A549 treated with Hydrocortisone at 1 μM for 4 hours (cell line): Measurements from ENCODE around the gene NRBF2. TPM values are rescaled to one million over a fixed set of nuclear protein-coding genes. Genes with fewer than 3 reads are reported as not detected.

Experiments used
- total RNA-seq: library from RNA; stranded (reverse); fragments of 200-300 nt; extraction: Qiagen RNA extraction; gene quantifications from 5 replicates; pipeline ENCODE4 v1.2.3, GENCODE V29; 2022

The NRBF2 gene
- 19.1 to 23.6 TPM (median 20.6 TPM) in 5 replicates for total RNA-seq

DNA sequence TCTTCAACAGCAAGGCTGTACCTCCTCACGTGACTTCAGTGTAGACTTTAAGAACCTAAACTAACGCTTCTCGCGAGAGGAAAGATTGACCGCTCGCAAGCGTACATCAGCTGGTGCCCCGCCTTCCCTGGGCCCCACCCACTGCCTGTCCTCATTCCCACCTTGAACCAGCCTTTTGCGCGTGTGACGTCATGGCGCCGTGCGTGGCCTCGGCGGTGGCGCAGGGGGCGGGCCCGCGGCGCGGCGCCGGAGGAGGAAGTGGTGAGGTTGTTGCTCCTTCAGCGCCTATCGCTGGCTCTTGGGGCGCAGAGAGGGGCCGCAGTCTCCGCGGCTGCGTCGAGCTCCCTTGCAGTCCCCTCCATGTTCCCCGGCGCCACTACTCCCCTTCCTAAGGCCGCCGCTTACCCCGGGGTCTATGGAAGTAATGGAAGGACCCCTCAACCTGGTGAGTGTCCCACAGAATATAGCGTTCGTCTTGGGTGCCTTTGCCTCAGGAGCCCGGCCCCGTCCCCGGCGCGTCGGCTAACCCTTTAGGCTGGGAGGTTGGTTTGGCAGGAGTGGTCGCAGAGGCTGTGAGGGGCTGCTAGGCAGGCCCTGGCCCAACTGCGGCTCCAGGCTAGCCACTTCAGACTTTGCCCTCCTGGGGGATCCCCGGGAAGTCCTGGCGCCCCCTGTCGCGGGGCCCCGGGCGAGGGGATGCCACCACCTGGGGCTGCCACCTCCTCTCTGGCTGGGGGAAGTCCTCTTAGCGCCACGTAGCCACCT is at the start of gene NRBF2:
TSS of gene NRBF2 (plus strand) at position 273 of the 765 bp plus-strand sequence. CDS start at position 416, 143 bp downstream.

